Measurements from ENCODE around the gene PTPMT1. TPM values are rescaled to one million over a fixed set of nuclear protein-coding genes. Genes with fewer than 3 reads are reported as not detected.

The PTPMT1 gene
- total RNA-seq, result 10 to 100 TPM; 70.0 to 95.7 (median 83.6) TPM

GRCh38 chr11:47565340-47566148, at the start of gene PTPMT1:
PTPMT1 (plus strand) TSS chr11:47565599; CDS start chr11:47565623, 24 bp downstream.
- H3K27me3 ChIP-seq, result no peaks in the 10 kb centered on the region
- ATAC-seq, result peak; percentile 97
- peaks cover 0 to 25% of the 10 kb centered on the region in 2 donors for H3K36me3 ChIP-seq
- H3K4me3 ChIP-seq, result peak within 1 kb of the TSS; percentile 77 to 91
- H3K9me3 ChIP-seq, result no peaks in the 10 kb centered on the region
- H3K4me1 ChIP-seq, result peaks cover 0 to 30% (median 6%) of the 10 kb centered on the region in 3 donors
- H3K27ac ChIP-seq, result peak within 1 kb of the TSS; percentile 47 to 85 (median 74)
- TF ChIP-seq EP300 (IDR thresholded peaks at IDR 0.05), result no peak
- TF ChIP-seq POLR2A (IDR thresholded peaks at IDR 0.05), result peak; percentile 61 to 70
- WGBS, 2 donors (ENCODE audit: low coverage in 1 of 2), result 0 to 4% methylated on average over 4 to 5 of the region's 86 CpGs

GRCh38 chr11:47516155-47516554, 49.2 kb upstream of the PTPMT1 start:
- TF ChIP-seq POLR2A (IDR thresholded peaks at IDR 0.05) (no peak), EP300 (IDR thresholded peaks at IDR 0.05) (no peak), CTCF (IDR thresholded peaks at IDR 0.05) (no peak), POLR2AphosphoS5 (IDR thresholded peaks at IDR 0.05) (no peak)
- H3K27ac ChIP-seq, result peak overlapping the region in 3 of 4 donors; percentile 46 to 81 (median 67)
- no peak overlapping the region for H3K4me3 ChIP-seq
- H3K36me3 ChIP-seq, result no peaks in the 10 kb centered on the region
- WGBS, 2 donors (ENCODE audit: low coverage in 1 of 2), result 38 to 52% methylated on average over 3 of the region's 3 CpGs
- no peaks in the 10 kb centered on the region for H3K9me3 ChIP-seq
- no peak for ATAC-seq
- H3K4me1 ChIP-seq, result peaks cover 35 to 100% (median 58%) of the 10 kb centered on the region in 3 donors
- no peaks in the 10 kb centered on the region for H3K27me3 ChIP-seq

- TF ChIP-seq EP300 (IDR thresholded peaks at IDR 0.05) (no peak), CTCF (IDR thresholded peaks at IDR 0.05) (no peak), POLR2A (IDR thresholded peaks at IDR 0.05) (no peak), POLR2AphosphoS5 (IDR thresholded peaks at IDR 0.05) (no peak)
- no peak overlapping the region for H3K4me3 ChIP-seq
- peak overlapping the region in 3 of 4 donors; percentile 24 to 81 (median 60) for H3K27ac ChIP-seq
- H3K9me3 ChIP-seq, result no peaks in the 10 kb centered on the region
- ATAC-seq, result no peak
- no peaks in the 10 kb centered on the region for H3K36me3 ChIP-seq
- H3K4me1 ChIP-seq, result peaks cover 35 to 100% (median 60%) of the 10 kb centered on the region in 3 donors
- H3K27me3 ChIP-seq, result no peaks in the 10 kb centered on the region
- WGBS, 2 donors (ENCODE audit: low coverage in 1 of 2), result 67 to 68% methylated on average over 7 to 10 of the region's 10 CpGs
These were observed 48.2 kb upstream of the PTPMT1 start for GRCh38 chr11:47516984-47517853.

GRCh38 chr11:47518212-47518964, 47.0 kb upstream of the PTPMT1 start:
- H3K4me1 ChIP-seq, result peaks cover 36 to 100% (median 71%) of the 10 kb centered on the region in 3 donors
- 54 to 57% methylated on average over 3 of the region's 3 CpGs for WGBS, 2 donors (ENCODE audit: low coverage in 1 of 2)
- H3K27me3 ChIP-seq, result no peaks in the 10 kb centered on the region
- no peak overlapping the region for H3K4me3 ChIP-seq
- no peaks in the 10 kb centered on the region for H3K36me3 ChIP-seq
- no peak for ATAC-seq
- TF ChIP-seq EP300 (IDR thresholded peaks at IDR 0.05) (no peak), POLR2AphosphoS5 (IDR thresholded peaks at IDR 0.05) (no peak), POLR2A (IDR thresholded peaks at IDR 0.05) (no peak)
- peak overlapping the region in 3 of 4 donors; percentile 49 to 81 (median 60) for H3K27ac ChIP-seq
- H3K9me3 ChIP-seq, result no peaks in the 10 kb centered on the region

- no peaks in the 10 kb centered on the region for H3K36me3 ChIP-seq
These were observed 41.7 kb upstream of the PTPMT1 start for GRCh38 chr11:47523490-47524225.

More at GRCh38 chr11:47523490-47524225, 41.7 kb upstream of the PTPMT1 start:
- Histone ChIP-seq H3K9me3 (no peaks in the 10 kb centered on the region), H3K4me1 (peaks cover 19 to 99% (median 52%) of the 10 kb centered on the region in 3 donors), H3K27me3 (no peaks in the 10 kb centered on the region), H3K27ac (peak overlapping the region; percentile 79 to 83 (median 81)), H3K4me3 (peak overlapping the region; percentile 12 to 38)
- peak; percentile 79 for ATAC-seq
- WGBS, 2 donors (ENCODE audit: low coverage in 1 of 2), result 0 to 6% methylated on average over 3 of the region's 3 CpGs
- TF ChIP-seq POLR2AphosphoS5 (IDR thresholded peaks at IDR 0.05) (peak; percentile 46), POLR2A (IDR thresholded peaks at IDR 0.05) (no peak)
